Measurements from ENCODE around the gene GEMIN7.
A peak's percentile ranks its signal among the peaks of the same experiment; 100 is the strongest.

The GEMIN7 gene

DNA sequence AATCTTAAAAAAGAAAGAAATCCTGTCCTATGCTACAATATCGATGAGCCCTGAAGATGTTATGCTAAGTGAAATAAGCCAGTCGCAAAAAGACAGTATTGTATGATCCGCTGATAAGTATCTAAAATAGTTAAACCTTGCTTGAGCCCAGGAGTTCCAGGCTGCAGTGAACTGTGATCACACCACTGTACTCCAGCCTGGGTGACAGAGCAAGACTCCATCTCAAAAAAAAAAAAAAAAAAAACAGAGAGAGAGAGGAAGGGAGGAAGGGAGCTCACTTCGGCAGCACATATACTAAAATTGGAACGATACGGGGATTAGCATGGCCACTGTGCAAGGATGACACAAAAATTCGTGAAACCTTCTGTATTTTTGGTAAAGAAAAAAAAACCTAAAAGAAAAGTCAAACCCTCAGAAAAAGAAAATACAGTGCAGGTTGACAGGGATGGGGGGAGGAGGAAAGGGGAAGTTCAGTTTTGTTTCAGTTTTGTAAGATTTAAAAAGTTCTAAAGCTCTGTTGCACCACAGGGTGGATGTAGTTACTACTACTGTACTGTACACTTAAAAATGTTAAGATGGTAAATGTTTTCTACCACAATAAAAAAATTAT is 31.8 kb upstream of the GEMIN7 start:
- Mint-ChIP-seq H3K9me3 (no peaks in the 10 kb centered on the region), H3K27ac (peak overlapping the region; percentile 43), H3K36me3 (ENCODE audit: low read depth) (peaks cover 23% of the 10 kb centered on the region), H3K4me3 (no peak overlapping the region), H3K27me3 (ENCODE audit: low read depth, poor library complexity) (no peaks in the 10 kb centered on the region), H3K4me1 (no peaks in the 10 kb centered on the region)
- TF ChIP-seq, protein P1, sequence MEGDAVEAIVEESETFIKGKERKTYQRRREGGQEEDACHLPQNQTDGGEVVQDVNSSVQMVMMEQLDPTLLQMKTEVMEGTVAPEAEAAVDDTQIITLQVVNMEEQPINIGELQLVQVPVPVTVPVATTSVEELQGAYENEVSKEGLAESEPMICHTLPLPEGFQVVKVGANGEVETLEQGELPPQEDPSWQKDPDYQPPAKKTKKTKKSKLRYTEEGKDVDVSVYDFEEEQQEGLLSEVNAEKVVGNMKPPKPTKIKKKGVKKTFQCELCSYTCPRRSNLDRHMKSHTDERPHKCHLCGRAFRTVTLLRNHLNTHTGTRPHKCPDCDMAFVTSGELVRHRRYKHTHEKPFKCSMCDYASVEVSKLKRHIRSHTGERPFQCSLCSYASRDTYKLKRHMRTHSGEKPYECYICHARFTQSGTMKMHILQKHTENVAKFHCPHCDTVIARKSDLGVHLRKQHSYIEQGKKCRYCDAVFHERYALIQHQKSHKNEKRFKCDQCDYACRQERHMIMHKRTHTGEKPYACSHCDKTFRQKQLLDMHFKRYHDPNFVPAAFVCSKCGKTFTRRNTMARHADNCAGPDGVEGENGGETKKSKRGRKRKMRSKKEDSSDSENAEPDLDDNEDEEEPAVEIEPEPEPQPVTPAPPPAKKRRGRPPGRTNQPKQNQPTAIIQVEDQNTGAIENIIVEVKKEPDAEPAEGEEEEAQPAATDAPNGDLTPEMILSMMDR (IDR thresholded peaks at IDR 0.05): no peak
- DNase-seq: no peak

DNA sequence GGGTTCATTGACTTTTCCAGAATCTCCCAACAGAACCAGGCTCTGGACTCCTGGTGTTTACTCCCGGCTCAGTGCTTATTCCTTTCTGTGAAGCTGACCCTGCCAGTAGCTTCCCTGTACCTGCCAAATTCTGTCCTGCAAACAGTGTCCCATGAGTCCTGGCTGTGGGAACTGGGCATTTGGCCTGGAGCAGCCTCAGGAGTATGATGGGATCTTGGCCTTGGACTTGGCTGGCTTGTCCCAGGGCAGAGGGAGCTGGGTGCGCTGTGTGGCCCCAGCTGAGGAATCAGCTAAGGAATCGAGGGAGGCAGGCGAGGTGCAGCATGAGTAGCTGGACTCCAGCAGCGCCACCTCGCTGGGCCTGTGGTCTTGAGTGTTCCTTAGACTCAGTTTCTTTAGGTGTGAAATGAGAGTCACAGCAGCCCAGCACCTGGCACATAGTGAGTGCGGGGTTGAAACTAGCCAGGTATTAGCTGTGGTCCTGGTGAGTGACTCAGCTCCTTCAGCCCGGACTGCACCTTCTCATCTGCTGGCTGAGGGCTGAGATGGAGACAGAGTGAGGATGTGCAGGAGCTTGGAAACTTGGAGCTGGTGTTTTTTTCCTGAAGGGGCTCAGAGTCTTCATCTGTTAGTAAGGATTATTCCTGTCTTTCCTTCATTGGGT is 29.9 kb upstream of the GEMIN7 start:
- DNase-seq: no peak
- Mint-ChIP-seq H3K4me1 (no peaks in the 10 kb centered on the region), H3K9me3 (no peaks in the 10 kb centered on the region), H3K36me3 (ENCODE audit: low read depth) (peaks cover 36% of the 10 kb centered on the region), H3K4me3 (no peak overlapping the region), H3K27ac (peak overlapping the region; percentile 82), H3K27me3 (ENCODE audit: low read depth, poor library complexity) (no peaks in the 10 kb centered on the region)
- TF ChIP-seq, protein P1 (IDR thresholded peaks at IDR 0.05): no peak

- Mint-ChIP-seq H3K27ac (peak overlapping the region; percentile 19), H3K4me3 (no peak overlapping the region), H3K4me1 (no peaks in the 10 kb centered on the region), H3K9me3 (no peaks in the 10 kb centered on the region), H3K27me3 (ENCODE audit: low read depth, poor library complexity) (no peaks in the 10 kb centered on the region), H3K36me3 (ENCODE audit: low read depth) (peaks cover 44% of the 10 kb centered on the region)
- TF ChIP-seq, protein P1 (IDR thresholded peaks at IDR 0.05): no peak
- DNase-seq: no peak
Observed at GRCh38 chr19:45050036-45050435, 29.0 kb upstream of the GEMIN7 start.

DNA sequence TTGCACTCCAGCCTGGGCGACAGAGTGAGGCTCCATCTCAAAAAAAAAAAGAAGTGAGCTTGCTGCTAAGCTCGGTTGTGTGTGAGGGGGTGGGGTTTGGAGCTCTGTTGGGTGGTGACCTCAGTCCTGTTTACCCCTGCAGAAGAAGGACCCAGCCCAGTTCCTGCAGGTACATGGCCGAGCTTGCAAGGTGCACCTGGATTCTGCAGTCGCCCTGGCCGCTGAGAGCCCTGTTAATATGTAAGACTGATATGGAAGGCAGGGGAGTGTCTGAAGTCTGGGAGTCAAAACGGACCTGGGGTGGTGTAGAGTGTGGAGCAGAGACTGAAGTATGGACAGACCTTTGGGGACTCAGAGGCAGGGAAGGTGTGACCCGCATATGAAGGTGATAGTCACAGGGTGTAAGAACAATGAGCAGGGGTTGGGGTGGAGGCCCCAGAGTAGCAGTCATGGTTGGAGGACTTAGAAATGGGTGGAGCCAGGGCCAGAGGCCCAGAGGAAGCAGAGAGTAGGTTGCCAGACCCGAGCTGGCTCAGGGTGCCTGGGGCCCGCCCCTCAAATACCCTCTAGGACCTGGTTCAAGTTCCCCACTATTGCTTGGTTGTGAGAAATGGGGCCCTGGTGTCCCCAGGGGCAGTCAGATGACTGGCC is 27.0 kb upstream of the GEMIN7 start:
- TF ChIP-seq, protein P1 (IDR thresholded peaks at IDR 0.05): no peak
- H3K4me3 Mint-ChIP-seq: no peak overlapping the region
- no peaks in the 10 kb centered on the region for H3K27me3 Mint-ChIP-seq (ENCODE audit: low read depth, poor library complexity)
- no peaks in the 10 kb centered on the region for H3K9me3 Mint-ChIP-seq
- peaks cover 38% of the 10 kb centered on the region for H3K36me3 Mint-ChIP-seq (ENCODE audit: low read depth)
- H3K4me1 Mint-ChIP-seq: no peaks in the 10 kb centered on the region
- DNase-seq: no peak
- peak overlapping the region; percentile 33 for H3K27ac Mint-ChIP-seq

- DNase-seq: no peak
- H3K27me3 Mint-ChIP-seq (ENCODE audit: low read depth, poor library complexity): peaks cover 3% of the 10 kb centered on the region
- TF ChIP-seq, protein P1 (IDR thresholded peaks at IDR 0.05): no peak
- H3K27ac Mint-ChIP-seq: no peak overlapping the region
- no peak overlapping the region for H3K4me3 Mint-ChIP-seq
- H3K36me3 Mint-ChIP-seq (ENCODE audit: low read depth): peaks cover 67% of the 10 kb centered on the region
- no peaks in the 10 kb centered on the region for H3K4me1 Mint-ChIP-seq
- no peaks in the 10 kb centered on the region for H3K9me3 Mint-ChIP-seq
Observed at GRCh38 chr19:45056831-45057230, 22.2 kb upstream of the GEMIN7 start.

Measured in nephron progenitor cell (in vitro differentiated cells).